Stimulated activated CD4-positive, alpha-beta T cell treated with anti-CD3 and anti-CD28 coated beads, TNF-alpha, amount 100 ng/mL, for 1 hour (primary cell): ENCODE measurements around the gene LCT.
"Not testable (repeated sequence)": the region's sequence is repeated elsewhere in the genome, so short reads cannot be mapped to it uniquely, and the experiment has no call there.

Source experiments
- DNase-seq, 3 donors: peaks; one replicate each; pipeline ENCODE4 v3.0.0-alpha.2; 2020; ENCODE audit warnings: low read depth in 3 of 3, low spot score in 1 of 3

The LCT gene

DNA sequence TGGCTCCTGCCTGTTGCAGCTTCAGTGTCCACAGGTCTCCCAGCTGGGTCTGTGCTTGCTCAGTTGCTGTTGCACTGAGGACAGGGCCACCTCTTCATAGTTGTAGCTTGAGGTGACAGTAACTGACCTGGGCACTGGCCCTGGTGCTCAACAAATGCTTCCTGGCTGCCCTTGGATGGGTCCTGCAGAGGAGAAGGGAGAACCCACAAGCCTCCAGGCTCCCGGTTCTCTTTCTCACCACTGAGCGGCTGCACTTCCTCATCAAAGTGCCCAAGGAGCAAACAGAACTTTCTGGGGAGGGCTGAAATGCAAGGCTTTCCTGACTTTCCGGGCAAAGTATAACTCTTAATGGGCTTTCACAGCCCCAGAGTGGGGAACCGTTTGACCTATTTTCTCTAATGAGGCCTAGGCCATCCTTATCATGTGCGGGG is 38.7 kb downstream of the LCT start:
- no peak for DNase-seq

DNA sequence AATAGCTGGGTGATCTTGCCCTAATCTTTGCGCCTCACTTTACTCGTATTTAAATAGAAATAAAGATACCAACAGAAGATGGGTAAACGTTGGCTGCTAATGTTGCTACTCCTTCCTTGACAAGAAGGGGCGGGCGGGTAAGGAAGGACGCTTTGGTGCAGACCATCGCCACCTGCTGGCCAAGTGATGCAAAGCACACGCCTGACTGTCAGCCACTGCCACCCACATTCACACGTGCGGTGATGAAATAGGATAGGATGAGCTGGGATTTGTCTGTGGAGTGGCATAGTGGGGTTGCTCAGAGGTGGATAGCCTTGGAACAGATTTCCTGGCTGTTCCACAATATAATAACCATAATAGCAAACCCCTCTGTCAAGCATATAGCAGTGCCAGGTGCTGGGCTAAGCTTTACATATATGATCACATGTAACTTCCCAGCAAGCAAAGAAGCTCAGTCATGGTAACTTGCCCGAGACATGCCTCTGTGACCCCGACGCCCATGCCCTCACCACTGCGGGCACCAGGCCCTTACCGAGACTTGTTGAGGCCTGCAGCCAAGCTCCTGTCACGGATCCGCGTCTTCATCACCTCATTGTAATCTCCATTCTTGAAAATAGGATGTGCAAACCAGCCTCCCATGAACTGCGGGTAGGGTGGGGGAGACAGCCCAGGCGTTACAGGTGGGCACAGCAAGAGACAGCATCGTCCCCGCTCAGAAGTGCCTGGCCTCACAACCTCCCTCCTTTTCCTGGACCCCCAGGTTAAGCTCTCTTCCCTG is 39.3 kb downstream of the LCT start:
- DNase-seq = peak; percentile 15 to 65 (median 43)

DNA sequence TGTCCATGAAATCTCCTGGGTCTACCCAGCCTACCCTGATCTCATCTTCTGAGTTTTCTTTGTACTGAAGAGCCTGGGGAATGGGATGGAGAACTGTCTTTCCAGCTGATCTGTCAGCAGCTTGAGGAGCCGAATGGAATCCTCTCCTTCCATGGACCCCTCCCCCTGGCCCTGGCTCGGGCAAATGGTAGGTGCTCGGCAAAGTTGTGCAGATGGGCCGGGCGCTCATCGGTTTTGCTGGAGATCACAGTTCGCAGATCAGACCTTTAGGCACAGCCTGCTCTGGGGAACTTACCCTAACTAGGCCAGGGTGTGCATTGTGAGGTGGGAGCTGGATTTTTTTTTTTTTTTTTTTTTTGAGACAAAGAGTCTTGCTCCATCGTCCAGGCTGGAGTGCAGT is 40.4 kb downstream of the LCT start:
- no peak for DNase-seq

DNA sequence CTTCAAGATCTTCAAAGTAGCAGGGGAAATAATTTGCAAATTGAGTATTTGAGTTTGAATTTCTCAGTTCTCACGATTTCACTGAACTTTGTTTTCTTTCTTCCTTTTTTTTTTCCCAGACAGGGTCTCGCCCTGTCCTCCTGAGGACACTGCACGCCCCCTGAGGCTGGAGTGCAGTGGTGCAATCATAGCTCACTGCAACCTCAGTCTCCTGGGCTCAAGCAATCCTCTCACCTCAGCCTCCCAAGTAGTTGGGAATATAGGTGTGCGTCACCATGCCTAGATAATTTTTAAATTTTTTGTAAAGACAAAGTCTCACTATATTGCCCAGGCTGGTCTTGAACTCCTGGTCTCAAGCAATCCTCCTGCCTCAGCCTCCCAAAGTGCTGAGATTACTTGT is 41.3 kb downstream of the LCT start:
- not testable (repeated sequence) for DNase-seq

DNA sequence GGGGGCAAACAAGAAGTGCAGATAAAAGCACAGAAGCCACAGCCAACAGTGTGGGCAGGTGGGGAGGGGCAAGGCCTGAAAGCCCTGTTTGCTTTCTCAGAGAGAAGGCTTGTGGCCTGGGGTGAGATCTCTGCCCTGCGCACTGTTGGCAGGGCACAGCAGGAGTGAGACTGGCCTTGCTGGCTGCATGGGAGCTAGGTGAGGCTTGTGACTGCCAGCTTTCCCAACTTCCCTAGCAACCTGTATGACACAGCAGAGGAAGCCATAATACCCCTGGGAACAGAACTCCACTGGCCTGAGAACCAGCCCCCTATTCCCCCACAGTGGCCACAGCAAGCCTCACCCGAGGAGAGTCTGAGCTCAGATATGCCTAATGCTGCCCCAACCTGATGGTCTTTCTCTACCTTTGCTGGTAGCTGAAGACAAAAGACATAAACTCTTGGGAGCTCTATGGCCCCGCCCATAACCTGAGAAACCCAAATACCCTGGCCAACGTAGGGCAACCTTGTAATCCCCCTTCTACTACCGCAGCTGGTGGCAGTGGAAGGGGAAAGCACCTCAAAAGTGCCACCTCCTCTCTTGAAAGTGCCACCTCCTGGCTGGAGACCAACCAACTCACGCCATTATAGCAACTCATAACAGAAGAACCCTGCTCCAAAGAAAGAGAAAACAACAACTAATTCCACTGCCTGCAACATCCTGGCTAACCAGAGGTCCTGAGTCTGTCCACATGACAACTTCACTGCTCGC is 44.4 kb downstream of the LCT start:
- DNase-seq = no peak

DNA sequence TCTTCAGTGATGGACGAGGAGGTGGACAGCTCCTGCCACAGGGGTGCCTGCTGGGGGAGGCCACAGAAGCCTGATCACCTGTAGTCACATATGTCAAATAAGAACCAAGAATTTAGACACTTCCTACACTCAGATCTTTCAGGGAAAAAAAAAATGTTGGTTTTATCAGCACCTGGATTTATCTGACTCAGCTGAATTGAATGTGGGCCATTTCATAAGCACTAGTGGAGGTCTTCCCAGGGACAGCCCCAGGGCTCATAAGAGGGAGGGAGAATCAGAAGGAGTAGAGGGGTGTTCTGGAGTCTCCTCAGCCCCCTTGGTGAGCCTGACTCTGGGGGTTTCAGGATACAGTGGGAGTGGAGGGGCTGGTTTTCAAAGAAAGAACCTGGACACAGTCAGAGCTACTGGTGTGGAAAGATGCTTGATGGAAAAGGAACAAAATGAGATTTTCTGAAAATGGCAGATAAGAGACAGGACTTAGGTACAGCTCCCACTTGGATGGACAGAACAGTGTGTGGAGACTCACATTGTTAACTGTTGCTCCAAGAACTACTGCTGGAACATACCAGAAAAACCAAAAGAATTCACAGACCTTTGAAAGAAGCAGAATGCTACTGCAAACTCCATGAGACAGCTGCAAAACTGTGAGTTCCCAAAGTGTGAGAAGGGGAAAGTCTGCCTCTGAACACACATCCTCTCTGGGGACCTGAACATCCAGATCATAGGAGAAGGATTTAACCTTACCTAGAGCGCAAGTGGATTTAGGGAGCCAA is 45.4 kb downstream of the LCT start:
- no peak for DNase-seq

DNA sequence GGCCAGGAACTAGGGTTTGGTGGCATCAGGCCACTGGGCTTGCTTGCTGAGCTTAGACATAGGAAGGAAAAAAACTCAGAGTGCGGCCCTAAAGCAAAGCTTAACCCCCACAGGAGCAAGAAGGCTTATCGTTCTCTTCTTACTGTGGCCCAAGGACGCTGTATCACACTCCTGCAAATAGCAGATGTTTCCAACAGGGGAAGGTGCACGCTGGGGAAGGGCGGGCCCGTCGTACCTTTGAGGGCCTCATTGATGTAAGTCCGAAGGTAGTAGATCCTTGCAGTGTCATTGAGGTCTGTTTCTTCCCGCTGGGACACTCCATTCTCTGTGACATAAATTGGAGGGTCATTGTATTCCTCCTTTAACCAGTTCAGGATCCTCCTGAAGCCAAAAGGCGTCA is 46.6 kb downstream of the LCT start:
- DNase-seq = no peak

DNA sequence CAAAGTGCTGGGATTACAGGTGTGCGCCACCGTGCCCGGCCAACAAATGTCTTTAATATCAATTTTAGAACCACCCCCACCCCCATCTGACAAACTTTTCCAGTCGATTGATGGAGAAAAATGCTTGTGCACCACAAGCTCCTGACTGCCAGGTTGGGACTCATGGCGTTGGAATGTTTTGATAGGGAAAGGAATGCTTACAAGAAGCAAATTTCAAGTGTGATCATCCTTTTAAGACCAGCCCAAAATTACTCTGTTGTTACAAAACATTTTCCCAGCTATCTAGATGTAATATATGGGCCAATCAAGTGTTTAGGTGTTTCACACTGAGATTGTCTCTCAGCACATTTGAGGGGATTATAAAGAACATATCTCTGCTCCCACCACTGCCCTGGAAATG is 50.2 kb downstream of the LCT start:
- DNase-seq = no peak

DNA sequence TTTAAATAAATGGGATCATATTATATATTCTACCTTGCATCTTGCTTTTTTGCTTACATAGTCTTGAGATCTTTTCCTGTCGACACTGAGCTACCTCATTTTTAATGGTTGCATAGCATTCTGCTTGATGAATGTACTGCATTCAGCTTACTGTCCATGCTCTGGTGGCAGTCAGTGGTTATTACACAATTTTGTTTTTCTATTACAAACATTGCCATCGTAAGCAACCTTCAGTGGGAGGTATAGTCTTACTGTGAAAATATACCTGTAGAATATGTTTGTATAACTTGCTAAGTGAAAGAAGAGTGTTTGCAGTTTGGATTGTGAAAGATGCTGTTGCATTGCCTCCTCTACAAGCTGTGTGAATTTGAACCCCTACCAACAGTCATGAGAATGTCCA is 52.0 kb downstream of the LCT start:
- no peak for DNase-seq

DNA sequence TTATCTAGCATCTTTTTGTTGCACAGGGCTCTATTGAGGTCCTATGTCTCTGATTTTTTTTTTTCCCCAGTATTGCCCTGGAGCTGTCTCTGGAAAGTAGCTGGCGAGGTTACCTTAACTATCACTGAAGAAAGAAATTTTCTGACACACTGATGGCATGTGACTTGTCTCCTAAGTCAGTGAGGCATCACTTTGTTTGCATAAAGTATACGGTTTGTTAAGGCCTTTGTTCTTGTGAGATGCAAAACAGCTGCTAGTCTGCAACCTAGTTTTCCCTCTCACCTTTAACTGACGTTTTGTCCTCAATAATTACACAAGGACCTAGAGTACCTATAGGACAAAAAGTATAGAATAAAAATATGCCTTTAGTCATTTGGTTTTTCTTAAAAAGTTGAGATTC is 53.5 kb downstream of the LCT start:
- no peak for DNase-seq

DNA sequence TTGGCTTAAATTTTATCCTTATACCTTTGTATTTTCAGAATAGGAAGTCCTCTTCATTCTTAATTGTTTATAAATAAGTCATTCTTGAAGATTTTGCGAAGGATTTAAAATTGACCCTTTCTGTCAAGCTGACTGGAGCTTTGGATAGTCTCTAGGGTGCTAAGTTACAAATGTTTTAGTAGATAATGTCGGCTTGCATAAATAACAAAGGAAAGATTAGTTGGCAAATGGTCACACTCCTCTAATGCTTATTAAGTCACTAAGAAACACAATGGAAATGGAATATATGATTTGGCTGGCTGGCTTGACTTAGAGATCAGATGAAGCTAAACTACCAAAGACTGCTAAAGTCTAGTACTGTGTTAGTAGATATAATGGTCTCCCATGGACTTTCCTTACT is 54.8 kb downstream of the LCT start:
- DNase-seq = no peak

DNA sequence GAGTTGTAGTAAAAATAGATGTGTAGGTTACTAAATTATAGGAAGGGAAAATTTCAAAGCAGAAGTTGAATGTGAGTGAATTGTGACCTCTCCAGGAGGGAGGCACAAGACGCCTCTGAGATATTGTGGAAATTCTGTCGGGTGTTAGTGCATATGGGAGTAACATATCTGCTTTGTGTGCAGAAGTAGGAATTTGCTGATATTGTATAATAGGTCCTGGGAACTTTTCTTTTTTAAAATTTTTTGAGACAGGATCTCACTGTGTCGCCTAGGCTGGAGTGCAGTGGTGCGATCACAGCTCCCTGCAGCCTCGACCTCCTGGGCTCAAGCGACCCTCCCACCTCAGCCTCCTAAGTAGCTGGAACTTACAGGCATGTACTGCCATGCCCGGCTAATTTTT is 60.6 kb downstream of the LCT start:
- DNase-seq = no peak

DNA sequence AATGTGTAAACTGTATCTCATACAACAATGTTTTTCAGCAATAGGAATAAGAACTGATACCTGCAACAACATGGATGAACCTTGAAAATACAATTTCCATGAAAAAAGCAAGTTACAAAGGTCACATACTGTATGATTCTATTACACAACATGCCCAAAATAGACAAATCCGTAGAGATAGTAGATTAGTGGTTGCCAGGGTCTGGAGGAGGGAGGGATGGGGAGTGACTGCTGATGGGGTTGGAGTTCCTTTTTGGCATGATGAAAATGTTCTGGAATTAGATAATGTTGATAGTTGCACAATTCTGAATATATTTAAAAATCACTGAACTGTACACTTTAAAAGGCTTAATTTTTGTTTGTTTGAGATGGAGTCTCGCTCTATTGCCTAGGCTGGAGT is 61.6 kb downstream of the LCT start:
- no peak for DNase-seq

DNA sequence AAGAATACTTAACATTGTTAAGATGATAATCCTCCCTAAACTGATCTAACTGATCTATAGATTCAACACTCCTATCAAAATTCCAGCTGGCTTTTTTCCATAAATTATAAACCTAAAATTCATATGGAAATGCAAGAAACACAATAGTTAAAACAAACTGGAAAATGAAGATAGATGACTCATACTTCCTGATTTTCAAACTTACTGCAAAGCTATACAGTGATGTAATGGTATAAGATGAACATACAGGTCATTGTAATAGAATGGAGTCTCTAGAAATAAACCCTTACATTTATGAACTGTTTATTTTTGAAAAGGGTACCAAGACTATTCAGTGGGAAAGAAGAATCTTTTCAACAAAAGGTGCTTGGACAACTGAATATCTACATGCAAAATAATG is 63.1 kb downstream of the LCT start:
- no peak for DNase-seq

DNA sequence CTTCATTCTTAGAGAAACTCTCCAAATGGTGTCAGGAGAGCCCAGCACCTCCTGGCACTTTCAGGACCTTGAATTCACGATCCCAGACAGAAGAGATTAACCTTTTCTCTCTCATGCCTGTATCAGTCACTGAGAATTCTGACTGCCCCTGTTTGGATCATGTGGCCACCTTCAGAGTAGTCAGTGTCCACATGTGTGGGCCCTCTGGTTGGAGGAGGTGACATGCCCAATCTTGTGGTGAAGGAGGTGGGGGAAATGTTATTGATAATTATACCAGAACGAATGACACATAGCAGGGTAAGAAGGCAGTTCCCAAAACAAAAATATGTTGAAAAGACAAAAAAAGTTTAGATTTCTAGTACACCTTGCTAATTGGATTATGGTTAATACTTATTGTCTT is 63.7 kb downstream of the LCT start:
- no peak for DNase-seq

DNA sequence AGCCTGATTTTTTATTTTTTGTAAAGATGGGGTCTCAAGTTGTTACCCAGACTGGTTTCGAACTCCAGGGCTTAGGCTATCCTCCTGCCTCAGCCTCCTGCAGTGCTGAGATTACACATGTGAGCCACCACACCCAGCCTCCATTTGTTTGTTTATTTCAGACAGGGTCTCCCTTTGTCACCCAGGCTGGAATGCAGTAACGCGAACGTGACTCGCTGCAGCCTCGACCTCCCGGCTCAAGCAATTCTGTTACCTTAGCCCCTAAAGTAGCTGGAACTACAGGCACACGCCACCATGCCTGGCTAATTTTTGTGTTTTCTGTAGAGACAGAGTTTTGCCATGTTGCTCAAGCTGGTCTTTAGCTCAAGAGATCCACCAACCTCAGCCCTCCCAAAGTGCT is 68.1 kb downstream of the LCT start:
- DNase-seq = no peak

DNA sequence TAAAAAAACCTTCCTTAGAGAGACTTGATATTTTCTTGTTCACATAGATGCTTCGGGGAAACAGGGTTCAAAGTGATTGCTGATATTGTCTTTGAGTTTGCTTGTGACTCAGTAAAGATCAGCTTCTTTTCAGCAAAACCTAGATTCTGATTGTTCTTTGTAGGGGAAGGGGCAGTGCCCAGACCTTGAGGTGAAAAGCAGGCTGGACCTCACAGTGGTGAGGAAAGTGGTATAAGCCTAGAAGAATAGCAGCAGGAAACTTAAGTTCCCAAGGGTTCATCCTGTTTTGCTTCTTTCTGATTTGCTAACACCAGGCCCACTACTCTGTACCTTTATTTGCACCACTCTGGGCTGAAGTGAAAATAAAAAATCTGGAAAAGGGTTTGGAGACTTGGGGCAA is 74.5 kb downstream of the LCT start:
- no peak for DNase-seq

DNA sequence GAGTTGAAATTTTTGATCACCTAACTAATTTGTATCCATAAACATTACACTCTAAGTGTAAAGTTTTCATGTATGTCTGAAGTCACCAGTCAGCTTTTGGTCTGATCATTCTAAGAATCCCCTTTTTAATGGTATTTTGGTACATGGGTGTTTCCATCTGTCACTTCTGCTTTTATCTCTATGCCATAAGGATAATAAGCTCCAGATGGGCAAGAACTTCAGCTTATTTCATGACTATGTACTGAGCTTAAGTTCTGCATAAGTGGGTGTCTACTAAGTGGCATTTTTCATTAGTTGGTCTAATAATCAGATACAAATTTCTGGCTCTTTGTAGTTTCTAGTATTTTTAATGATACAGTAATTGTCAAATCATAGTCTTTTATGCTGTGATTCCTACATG is 75.0 kb downstream of the LCT start:
- DNase-seq = no peak

DNA sequence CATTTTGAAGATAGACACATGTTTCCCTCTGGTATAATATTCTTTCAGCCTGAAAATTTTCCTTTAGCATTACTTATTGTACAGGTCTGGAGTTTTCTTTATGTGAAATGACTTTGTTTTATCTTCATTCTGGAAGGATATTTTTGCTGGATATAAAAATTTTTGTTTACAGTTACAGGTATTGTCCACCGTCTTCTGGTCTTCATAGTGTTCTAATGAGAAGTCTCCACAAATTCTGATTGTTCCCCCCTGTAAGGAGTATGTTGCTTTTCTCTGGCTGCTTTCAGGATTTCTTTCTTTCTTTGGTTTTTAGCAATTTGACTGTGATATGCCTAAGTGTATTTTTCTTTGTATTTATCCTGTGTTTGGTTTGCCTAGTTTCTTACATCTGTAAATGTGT is 80.3 kb downstream of the LCT start:
- no peak for DNase-seq

DNA sequence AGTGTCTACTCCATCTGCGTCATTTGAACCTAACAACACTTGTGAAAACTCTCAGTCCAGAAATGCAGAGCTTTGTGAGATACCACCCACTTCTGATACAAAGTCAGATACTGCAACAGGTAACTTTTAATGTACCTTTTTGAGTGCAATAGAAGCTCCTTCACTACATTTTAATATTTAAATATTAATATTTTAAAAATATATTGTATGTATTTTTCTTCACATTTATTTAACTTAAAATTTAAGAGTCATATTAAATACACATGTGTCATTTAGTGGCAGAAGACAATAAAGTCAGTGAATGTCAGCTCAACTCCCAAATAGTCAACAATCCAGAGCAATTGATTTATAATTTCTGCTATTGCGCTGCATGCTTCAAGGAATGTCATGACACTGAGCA is 81.4 kb downstream of the LCT start:
- no peak for DNase-seq

DNA sequence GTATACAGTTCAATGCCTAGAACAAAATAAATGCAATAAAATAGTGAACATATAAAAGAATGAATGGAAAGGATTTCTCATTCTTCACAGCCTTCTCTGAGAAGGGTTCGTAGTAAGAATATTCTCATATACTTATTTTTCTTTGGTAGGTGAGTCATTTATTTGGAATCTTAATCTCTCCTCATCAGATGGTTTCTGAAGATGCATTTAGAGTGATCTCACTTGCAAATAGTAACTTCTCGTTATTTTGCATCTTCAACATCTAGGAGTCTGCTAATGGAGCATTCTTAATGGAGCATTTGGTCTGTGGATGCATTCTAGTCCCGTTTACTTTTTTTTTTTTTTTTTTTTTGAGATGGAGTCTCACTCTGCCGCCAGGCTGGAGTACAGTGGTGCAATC is 91.4 kb downstream of the LCT start:
- DNase-seq = no peak

DNA sequence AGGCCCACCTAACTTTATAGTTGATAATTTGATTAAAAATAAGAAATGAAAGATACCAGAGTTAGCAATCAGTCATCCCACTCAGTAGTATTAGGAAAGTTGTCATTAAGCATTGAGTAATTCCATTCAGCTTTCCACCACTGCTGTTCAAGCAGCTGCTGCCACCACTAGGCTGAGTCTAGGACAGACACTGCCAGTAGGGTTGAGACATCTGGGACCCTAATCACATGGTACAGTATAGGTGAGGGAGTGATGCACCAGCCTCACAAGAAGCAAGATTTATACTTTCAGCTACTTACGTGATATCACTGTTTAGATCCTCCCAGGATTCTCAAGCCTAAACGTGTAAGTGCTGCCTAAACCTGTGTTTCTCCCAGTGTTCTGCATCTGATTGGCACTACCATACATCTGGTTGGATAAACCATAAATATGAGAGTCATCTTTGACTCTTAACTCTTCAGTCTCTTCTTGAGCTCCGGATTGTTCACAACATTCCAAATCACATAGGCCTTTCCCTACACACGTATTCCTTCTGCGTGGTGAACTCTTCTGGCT is 92.1 kb downstream of the LCT start:
- DNase-seq = no peak
